ENCODE data around the gene LYPLAL1.

GRCh38 chr1:219171192-219171935 lies 2.3 kb upstream of the LYPLAL1 start:
- TF ChIP-seq CTCF (IDR thresholded peaks at IDR 0.05 in 4 of 5, conservative IDR thresholded peaks at IDR 0.05 in 1 of 5) (no peak), POLR2A (IDR thresholded peaks at IDR 0.05) (no peak)

All from gastrocnemius medialis (tissue), 4 donors.